CD4-positive, alpha-beta T cell treated with Interleukin-2 at 100 ng/mL for 4 hours (primary cell): ENCODE measurements around the gene CLCA1.

ENCODE experiments used
- DNase-seq: peaks from one replicate; pipeline ENCODE4 v3.0.0-alpha.2; 2020; ENCODE audit warnings: low spot score

The CLCA1 gene

GRCh38 chr1:86468501-86468977 is at the start of gene CLCA1:
TSS of gene CLCA1 (plus strand) at chr1:86468927. CDS start at chr1:86468972, 45 bp downstream.
- no peak for DNase-seq

DNA sequence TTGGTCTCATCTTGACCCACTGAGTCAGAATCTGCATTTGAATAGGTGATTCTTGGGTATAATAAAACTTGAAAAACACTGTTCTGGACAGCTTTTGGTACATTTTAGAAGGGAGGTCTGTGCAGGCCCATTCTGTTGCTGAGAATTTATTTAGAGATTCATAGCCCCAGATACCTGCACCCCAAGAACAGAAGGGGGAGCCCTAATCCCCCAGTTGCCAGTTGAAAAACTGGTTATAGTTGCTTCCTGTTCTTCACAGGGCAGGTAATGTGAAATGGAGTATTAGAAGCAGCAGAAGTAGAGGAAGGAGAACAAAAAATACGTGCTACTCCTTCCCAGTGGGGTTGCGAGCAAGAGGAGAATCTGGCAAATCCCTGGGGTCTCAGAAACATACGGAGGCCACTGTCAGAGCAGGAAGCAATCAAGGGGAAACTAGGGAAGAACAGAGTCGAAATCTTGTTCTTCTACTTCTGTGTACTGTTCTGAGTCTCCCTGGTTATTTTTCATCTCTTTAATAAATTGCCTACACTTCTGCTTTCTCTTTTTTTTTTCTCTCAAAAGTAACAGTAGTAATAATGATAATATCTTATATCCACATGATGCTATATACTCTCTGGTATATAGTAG is 49.3 kb upstream of the CLCA1 start:
- peak; percentile 59 for DNase-seq

- DNase-seq, result no peak
Observed at GRCh38 chr1:86421601-86422280, 47.0 kb upstream of the CLCA1 start.

GRCh38 chr1:86423473-86423872 is 45.3 kb upstream of the CLCA1 start:
- DNase-seq, result no peak

GRCh38 chr1:86423873-86424272 is 44.9 kb upstream of the CLCA1 start, which contains the start of gene CLCA2:
TSS of gene CLCA2 (plus strand) at chr1:86424171. CDS start at chr1:86424248, 77 bp downstream.
- DNase-seq, result no peak

DNA sequence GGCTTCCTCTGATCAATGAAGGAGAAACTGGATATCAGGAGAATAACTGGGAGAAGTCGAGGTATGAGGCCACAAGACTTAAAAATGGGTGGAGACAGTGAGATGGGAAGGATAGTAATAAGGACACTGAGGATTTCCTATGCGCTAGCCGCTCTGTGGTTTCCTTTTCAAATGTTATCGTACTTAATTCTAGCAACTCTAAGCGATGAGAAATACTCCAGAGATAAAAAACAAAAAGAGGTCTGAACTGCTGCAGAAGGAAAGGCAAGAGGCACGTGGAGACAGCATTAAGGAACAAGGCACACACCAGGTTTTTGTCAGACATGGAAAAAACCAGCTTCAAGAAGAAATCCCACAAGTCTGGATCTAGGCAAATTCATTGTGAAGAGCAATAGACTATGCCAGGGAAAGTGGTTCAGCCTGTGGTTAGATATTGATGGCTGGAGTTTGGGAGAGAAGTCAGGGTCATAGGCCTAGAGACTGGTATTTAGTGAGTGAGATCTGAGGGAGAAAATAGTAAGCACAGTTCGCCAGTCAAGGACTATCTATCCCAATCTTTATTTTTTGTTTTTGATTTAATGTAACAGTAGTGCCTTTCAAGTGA is 39.5 kb upstream of the CLCA1 start:
- no peak for DNase-seq

DNA sequence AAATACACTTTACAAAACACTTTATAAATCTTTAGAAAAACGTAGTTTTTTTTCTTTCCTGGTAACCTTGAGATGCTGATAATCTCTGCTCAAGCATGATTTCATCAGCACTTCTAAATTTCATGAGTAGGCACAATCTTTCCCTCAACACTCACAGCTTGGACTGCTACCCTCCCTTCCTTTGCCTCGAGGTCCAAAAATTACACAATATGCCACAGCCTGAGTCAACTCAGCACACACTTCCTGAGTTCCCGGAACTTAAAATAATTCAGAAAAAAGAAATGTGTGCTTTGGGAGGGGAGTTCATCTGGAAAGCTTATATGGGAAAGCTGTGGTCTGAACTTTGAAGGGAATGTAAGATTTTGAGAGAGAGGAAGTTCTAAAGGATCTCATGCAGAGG is 38.9 kb upstream of the CLCA1 start:
- peak; percentile 20 for DNase-seq

GRCh38 chr1:86430376-86430775 is 38.4 kb upstream of the CLCA1 start:
- DNase-seq, result no peak

DNA sequence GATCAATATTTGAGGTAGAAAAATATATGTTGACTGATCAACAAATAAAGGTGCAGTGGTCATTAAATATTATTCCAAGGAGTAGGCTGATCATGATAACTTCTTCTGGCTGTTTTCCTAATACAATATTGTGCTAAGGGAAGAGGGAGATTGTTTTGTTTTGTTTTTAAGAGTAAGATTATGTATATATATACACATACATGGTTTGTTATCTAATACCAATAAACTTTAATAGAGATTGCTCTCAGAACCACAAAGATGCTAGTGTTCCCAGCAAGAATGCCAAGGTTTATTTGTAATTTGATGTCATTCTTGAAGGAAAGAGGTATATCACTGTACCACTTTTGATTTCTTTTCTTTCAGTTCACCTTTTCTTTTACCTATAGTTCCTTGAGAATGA is 34.7 kb upstream of the CLCA1 start:
- no peak for DNase-seq

DNA sequence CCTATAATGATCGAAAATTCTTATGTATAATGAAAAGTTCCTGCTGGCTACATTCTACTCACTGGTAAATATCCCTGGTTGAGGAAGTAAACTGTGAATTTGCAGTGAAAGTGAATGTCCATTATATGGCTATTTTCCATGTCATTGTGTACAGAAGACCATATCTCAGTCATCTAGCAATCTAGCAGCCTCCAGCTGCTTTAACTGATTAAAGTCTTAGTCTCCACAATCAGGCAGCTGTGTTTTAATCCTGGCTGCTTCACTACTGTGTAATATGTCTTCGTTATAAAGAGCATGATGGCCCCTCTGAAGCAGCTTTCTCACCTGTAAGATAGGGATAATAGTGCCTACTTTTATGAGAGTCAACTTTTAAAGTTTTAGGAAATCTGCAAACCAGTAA is 33.4 kb upstream of the CLCA1 start:
- no peak for DNase-seq

GRCh38 chr1:86436041-86436440 is 32.7 kb upstream of the CLCA1 start:
- no peak for DNase-seq

- DNase-seq, result peak; percentile 6
Observed at GRCh38 chr1:86441581-86441980, 27.1 kb upstream of the CLCA1 start.

DNA sequence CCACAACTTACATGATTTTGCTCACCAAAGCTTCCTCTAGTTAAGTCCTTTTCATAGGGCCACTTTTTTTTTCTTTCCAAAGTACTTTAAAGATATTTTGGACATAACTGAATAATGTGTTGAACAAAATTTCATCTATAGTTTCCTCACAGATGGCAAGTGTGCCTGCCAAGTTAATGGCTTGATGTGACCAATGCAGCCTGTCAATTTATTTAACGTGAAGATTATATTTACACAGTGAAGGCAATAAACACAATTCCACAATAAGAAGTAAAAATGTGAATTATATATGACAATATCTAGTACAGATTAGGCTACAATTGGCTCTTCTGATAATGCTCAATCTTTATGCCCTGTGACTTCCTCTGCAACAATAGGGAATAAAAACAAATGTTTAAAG is 26.7 kb upstream of the CLCA1 start:
- no peak for DNase-seq

GRCh38 chr1:86445919-86446318 is 22.8 kb upstream of the CLCA1 start:
- DNase-seq, result no peak

GRCh38 chr1:86447198-86447790 is 21.4 kb upstream of the CLCA1 start:
- no peak for DNase-seq

DNA sequence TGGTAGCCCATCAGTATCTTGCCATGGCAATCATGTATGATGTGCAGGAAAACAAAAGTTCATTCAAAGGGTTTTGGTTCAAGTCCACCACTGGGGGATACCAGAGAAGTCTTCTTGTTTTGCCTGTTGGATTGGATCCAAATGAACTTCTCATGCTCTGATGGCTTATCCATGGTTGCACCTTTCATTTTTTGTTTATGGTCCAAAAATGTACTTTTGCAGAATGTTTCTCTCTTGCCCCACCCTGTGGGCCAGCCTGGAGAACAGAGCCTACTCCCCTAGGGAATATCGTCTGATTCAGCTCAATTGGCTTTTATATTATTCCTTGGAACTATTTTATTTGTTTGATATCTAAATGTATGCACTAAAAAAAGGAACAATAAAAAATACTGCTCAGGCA is 20.1 kb upstream of the CLCA1 start:
- DNase-seq, result no peak

DNA sequence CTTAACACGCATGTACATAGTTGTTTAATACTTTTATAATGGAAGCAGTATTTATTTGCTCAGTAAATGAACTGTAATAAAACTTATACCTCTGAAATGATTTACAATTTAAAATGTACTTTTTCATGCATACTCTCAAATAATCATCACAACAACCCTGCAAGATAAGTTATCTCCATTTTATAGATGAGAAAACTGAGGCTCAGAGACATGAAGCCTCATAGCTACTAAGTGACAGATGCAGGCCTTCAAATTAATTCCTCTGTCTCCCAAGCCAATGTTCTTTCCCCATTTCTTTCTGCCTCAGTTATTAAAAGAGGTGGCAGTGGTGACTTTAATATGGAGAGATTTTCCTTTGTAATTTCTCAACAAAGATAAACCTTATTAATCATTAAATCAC is 19.6 kb upstream of the CLCA1 start:
- no peak for DNase-seq

- no peak for DNase-seq
Observed at GRCh38 chr1:86450847-86451246, 17.9 kb upstream of the CLCA1 start.

DNA sequence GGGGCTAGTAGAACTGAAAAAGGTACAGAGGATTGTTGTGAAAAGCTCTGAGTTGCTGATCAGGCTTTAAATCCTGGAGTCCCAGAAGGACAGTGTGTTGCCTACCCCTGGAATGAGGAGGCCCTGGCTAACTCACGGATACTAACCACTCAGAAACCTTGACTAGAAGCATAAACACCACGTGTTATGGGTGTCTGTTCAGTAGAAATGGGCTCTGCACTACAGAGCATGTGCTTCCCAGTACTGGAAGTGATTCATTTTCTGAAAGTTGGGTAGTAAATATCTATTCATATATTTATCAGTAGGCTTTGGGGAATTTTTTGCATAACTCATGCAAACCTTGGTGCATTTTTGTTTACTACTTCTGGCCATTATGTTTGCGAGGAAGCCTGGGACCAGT is 15.1 kb upstream of the CLCA1 start:
- no peak for DNase-seq

DNA sequence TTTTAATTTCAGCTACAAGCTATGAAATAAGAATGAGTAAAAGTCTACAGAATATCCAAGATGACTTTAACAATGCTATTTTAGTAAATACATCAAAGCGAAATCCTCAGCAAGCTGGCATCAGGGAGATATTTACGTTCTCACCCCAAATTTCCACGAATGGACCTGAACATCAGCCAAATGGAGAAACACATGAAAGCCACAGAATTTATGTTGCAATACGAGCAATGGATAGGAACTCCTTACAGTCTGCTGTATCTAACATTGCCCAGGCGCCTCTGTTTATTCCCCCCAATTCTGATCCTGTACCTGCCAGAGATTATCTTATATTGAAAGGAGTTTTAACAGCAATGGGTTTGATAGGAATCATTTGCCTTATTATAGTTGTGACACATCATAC is 13.7 kb upstream of the CLCA1 start:
- no peak for DNase-seq

GRCh38 chr1:86460998-86461397 is 7.7 kb upstream of the CLCA1 start:
- no peak for DNase-seq

- DNase-seq, result no peak
Observed at GRCh38 chr1:86461482-86461881, 7.2 kb upstream of the CLCA1 start.

GRCh38 chr1:86464819-86465218 is 3.9 kb upstream of the CLCA1 start:
- DNase-seq, result no peak
